Smooth muscle cell (in vitro differentiated cells): Measurements from ENCODE around the gene MRPS34. TPM values are rescaled to one million over a fixed set of nuclear protein-coding genes. Genes with fewer than 3 reads are reported as not detected.

Experiments used
- DNase-seq: peaks from one replicate; lab custom pipeline; 2025; ENCODE audit not compliant: unreplicated experiment; lab: John Stamatoyannopoulos, UW
- H2AFZ ChIP-seq: fragments of 200-600 bp; sonication (generic); 2 replicates; pipeline ENCODE4 v1.6.0; 2016; ENCODE audit warnings: antibody characterized with exemption, low read depth, mild to moderate bottlenecking
- H3F3A ChIP-seq: fragments of 200-600 bp; sonication (generic); 2 replicates; pipeline ENCODE4 v1.6.0; 2017; ENCODE audit warnings: antibody characterized with exemption, low read depth
- H3K27ac ChIP-seq: fragments of 200-600 bp; sonication (generic); 2 replicates; pipeline ENCODE4 v1.5.1; 2016; ENCODE audit warnings: low read depth, mild to moderate bottlenecking
- H3K27me3 ChIP-seq: fragments of 200-600 bp; sonication (generic); 2 replicates; pipeline ENCODE4 v1.6.1; 2016; ENCODE audit warnings: low read depth, mild to moderate bottlenecking
- H3K36me3 ChIP-seq: fragments of 200-600 bp; sonication (generic); 2 replicates; pipeline ENCODE4 v1.5.1; 2016; ENCODE audit warnings: low read depth
- H3K4me1 ChIP-seq: fragments of 200-600 bp; sonication (generic); 2 replicates; pipeline ENCODE4 v1.5.1; 2016; ENCODE audit warnings: low read depth
- H3K4me2 ChIP-seq: fragments of 200-600 bp; sonication (generic); 2 replicates; pipeline ENCODE4 v1.6.0; 2016; ENCODE audit warnings: mild to moderate bottlenecking
- H3K4me3 ChIP-seq: fragments of 200-600 bp; sonication (generic); 2 replicates; pipeline ENCODE4 v1.5.1; 2016; ENCODE audit warnings: mild to moderate bottlenecking
- H3K79me2 ChIP-seq: fragments of 200-600 bp; sonication (generic); 2 replicates; pipeline ENCODE4 v1.6.0; 2016; ENCODE audit warnings: low read depth, mild to moderate bottlenecking
- H3K9ac ChIP-seq: fragments of 200-600 bp; sonication (generic); 2 replicates; pipeline ENCODE4 v1.6.0; 2016; ENCODE audit warnings: low read depth
- H3K9me3 ChIP-seq: fragments of 200-600 bp; sonication (generic); replicated peaks from 2 replicates; pipeline ENCODE4 v1.5.1; 2016; ENCODE audit warnings: low read depth
- H4K20me1 ChIP-seq: fragments of 200-600 bp; sonication (generic); 2 replicates; pipeline ENCODE4 v1.6.0; 2016; ENCODE audit warnings: low read depth
- CTCF ChIP-seq: fragments of 200-600 bp; sonication (generic); IDR thresholded peaks from 2 replicates; pipeline ENCODE4 v1.5.1; 2017; ENCODE audit warnings: borderline replicate concordance, mild to moderate bottlenecking, antibody characterized with exemption; ENCODE audit not compliant: insufficient read depth, poor library complexity, severe bottlenecking
- WGBS: methylation state at CpG from one replicate; pipeline ENCODE4 v1.1.7; 2016; ENCODE audit warnings: low lambda C conversion rate; 5-methylcytosine and 5-hydroxymethylcytosine counted together
- polyA plus RNA-seq: library from polyadenylated mRNA; unstranded; fragments of >200 nt; fragmentation: Nextera tagmentation; extraction: Ambion mirVana; gene quantifications from 2 replicates; pipeline ENCODE4 v1.2.1, GENCODE V29; 2016
- total RNA-seq: library from RNA; depleted of rRNA; stranded (reverse); fragments of >200 nt; gene quantifications from 2 replicates; pipeline ENCODE4 v1.2.3, GENCODE V29; 2014

Gene MRPS34
- total and polyA plus RNA-seq, 2 experiments from 2014 or later = 62.9 to 111 TPM

DNA sequence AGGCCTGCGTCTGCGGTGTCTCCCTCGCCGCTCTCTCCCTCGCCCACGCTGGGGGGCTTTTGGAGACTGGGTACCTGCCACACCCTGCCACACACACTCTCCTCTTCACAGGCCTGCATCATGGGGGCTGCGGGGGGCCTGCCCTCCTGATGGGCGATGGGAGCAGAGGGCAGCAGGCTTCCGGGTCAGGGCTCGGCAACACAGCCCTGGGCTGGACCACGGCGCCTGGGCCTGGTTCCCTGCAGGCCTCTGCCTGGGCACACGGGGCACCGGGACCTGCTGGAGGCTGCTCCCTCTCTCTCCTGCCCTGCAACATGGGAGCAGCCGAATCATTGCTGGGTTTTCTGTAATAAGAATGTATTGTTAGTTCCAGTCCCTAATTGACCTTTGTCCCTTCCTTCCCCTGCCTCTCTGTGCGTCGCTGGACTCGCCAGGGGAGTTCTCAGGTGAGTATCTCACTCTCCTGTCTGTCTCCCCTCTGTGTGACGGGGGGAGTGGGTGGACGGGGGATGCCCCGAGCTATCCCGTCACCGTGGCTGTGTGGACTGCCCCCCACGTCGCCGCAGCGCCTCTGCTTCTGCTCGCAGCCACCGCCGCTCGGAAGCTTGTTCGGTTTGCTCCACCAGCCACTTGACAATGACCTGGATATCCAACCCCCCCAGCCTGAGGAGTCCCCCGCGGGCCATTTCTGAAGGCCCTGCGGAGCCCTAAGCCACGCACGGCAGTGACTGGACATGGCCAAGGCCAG, 15.0 kb downstream of the MRPS34 start:
- Histone ChIP-seq H4K20me1 (peaks cover 5% of the 10 kb centered on the region), H3K9ac (no peak overlapping the region), H3K36me3 (no peaks in the 10 kb centered on the region), H3K4me3 (no peak overlapping the region), H2AFZ (no peak overlapping the region), H3K4me1 (no peaks in the 10 kb centered on the region), H3K9me3 (no peaks in the 10 kb centered on the region), H3K79me2 (no peaks in the 10 kb centered on the region), H3K27ac (no peak overlapping the region), H3F3A (peaks cover 3% of the 10 kb centered on the region), H3K27me3 (no peaks in the 10 kb centered on the region), H3K4me2 (no peak overlapping the region)
- no peak for TF ChIP-seq CTCF
- WGBS = 97% methylated on average over 36 of the region's 37 CpGs
- DNase-seq = no peak

DNA sequence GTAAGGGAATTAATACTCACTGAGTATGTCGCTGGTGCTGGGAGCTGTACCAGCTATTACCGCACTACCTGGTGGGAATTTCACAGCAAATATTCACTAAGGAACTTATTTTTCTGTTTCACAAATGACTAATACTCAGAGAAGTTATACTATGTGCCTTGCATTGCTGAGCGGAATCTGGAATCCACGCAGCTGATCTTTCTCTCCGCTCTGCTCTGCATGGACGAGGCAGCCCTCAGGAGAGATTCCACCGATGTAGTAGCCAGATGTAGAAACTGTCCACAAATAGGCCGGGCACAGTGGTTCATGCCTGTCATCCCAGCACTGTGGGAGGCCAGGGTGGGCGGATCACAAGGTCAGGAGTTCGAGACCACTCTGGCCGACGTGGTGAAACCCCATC, 18.7 kb downstream of the MRPS34 start:
- Histone ChIP-seq H3K4me3 (no peak overlapping the region), H3K36me3 (no peaks in the 10 kb centered on the region), H3K9ac (no peak overlapping the region), H3K4me2 (no peak overlapping the region), H3K27ac (no peak overlapping the region), H4K20me1 (peaks cover 11% of the 10 kb centered on the region), H3K79me2 (no peaks in the 10 kb centered on the region), H2AFZ (no peak overlapping the region), H3K27me3 (no peaks in the 10 kb centered on the region), H3K4me1 (no peaks in the 10 kb centered on the region), H3F3A (peaks cover 3% of the 10 kb centered on the region), H3K9me3 (no peaks in the 10 kb centered on the region)
- DNase-seq = no peak
- WGBS = 97% methylated on average over 12 of the region's 12 CpGs
- no peak for TF ChIP-seq CTCF

GRCh38 chr16:1752853-1753252, 20.1 kb downstream of the MRPS34 start:
- Histone ChIP-seq H4K20me1 (peaks cover 11% of the 10 kb centered on the region), H3K36me3 (no peaks in the 10 kb centered on the region), H3K27ac (no peak overlapping the region), H3K27me3 (no peaks in the 10 kb centered on the region), H3K4me2 (no peak overlapping the region), H2AFZ (no peak overlapping the region), H3K79me2 (no peaks in the 10 kb centered on the region), H3F3A (peaks cover 3% of the 10 kb centered on the region), H3K4me1 (no peaks in the 10 kb centered on the region), H3K9me3 (no peaks in the 10 kb centered on the region), H3K9ac (no peak overlapping the region), H3K4me3 (no peak overlapping the region)
- 96% methylated on average over 14 of the region's 14 CpGs for WGBS
- no peak for TF ChIP-seq CTCF
- DNase-seq = no peak

- Histone ChIP-seq H3K4me1 (no peaks in the 10 kb centered on the region), H3K9me3 (no peaks in the 10 kb centered on the region), H3K4me3 (no peak overlapping the region), H2AFZ (no peak overlapping the region), H3K36me3 (no peaks in the 10 kb centered on the region), H3K27me3 (no peaks in the 10 kb centered on the region), H3K9ac (no peak overlapping the region), H3K4me2 (no peak overlapping the region), H4K20me1 (peaks cover 11% of the 10 kb centered on the region), H3K27ac (no peak overlapping the region), H3F3A (peaks cover 3% of the 10 kb centered on the region), H3K79me2 (no peaks in the 10 kb centered on the region)
- DNase-seq = no peak
- no peak for TF ChIP-seq CTCF
- 97% methylated on average over 16 of the region's 16 CpGs for WGBS
These were observed 21.0 kb downstream of the MRPS34 start for GRCh38 chr16:1751946-1752345.
